ENCODE data around the gene HSP90B1.

HSP90B1 gene

DNA sequence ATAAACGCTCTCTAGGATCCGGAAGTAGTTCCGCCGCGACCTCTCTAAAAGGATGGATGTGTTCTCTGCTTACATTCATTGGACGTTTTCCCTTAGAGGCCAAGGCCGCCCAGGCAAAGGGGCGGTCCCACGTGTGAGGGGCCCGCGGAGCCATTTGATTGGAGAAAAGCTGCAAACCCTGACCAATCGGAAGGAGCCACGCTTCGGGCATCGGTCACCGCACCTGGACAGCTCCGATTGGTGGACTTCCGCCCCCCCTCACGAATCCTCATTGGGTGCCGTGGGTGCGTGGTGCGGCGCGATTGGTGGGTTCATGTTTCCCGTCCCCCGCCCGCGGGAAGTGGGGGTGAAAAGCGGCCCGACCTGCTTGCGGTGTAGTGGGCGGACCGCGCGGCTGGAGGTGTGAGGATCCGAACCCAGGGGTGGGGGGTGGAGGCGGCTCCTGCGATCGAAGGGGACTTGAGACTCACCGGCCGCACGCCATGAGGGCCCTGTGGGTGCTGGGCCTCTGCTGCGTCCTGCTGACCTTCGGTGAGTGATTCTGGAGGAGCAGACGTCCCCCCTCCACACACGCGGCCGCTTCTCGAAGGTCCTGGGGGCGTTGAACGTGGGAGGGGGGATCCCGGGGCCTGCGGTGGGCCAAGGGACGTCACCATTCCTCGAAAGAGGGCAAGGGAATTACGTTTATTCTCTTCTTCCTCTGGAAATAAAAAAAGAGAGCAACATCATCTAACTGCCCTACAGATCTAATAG is at the start of gene HSP90B1 (continued):
- TF ChIP-seq, protein P1, sequence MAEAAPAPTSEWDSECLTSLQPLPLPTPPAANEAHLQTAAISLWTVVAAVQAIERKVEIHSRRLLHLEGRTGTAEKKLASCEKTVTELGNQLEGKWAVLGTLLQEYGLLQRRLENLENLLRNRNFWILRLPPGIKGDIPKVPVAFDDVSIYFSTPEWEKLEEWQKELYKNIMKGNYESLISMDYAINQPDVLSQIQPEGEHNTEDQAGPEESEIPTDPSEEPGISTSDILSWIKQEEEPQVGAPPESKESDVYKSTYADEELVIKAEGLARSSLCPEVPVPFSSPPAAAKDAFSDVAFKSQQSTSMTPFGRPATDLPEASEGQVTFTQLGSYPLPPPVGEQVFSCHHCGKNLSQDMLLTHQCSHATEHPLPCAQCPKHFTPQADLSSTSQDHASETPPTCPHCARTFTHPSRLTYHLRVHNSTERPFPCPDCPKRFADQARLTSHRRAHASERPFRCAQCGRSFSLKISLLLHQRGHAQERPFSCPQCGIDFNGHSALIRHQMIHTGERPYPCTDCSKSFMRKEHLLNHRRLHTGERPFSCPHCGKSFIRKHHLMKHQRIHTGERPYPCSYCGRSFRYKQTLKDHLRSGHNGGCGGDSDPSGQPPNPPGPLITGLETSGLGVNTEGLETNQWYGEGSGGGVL (tag by site-specific recombination; IDR thresholded peaks at IDR 0.05) = peak; percentile 67
- peak; percentile 34; the same call in 1 of the 2 replicates for TF ChIP-seq ZFP37 (tag by site-specific recombination; IDR thresholded peaks at IDR 0.05)
- 0 out of 2 replicates have a peak, but pooled peaks have one; percentile 62 for TF ChIP-seq ZNF610 (tag by site-specific recombination; IDR thresholded peaks at IDR 0.05; ENCODE audit: borderline replicate concordance)
- peak; percentile 61; the same call in 1 of the 2 replicates for TF ChIP-seq REPIN1 (tag by site-specific recombination; IDR thresholded peaks at IDR 0.05; ENCODE audit: low read depth)
- peak; percentile 71; the same call in 1 of the 2 replicates for TF ChIP-seq ZNF561 (tag by site-specific recombination; IDR thresholded peaks at IDR 0.05; ENCODE audit: borderline replicate concordance)
- TF ChIP-seq ZNF37A (tag by site-specific recombination; IDR thresholded peaks at IDR 0.05) = no peak
- TF ChIP-seq, protein P2, sequence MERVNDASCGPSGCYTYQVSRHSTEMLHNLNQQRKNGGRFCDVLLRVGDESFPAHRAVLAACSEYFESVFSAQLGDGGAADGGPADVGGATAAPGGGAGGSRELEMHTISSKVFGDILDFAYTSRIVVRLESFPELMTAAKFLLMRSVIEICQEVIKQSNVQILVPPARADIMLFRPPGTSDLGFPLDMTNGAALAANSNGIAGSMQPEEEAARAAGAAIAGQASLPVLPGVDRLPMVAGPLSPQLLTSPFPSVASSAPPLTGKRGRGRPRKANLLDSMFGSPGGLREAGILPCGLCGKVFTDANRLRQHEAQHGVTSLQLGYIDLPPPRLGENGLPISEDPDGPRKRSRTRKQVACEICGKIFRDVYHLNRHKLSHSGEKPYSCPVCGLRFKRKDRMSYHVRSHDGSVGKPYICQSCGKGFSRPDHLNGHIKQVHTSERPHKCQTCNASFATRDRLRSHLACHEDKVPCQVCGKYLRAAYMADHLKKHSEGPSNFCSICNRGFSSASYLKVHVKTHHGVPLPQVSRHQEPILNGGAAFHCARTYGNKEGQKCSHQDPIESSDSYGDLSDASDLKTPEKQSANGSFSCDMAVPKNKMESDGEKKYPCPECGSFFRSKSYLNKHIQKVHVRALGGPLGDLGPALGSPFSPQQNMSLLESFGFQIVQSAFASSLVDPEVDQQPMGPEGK (tag by site-specific recombination; IDR thresholded peaks at IDR 0.05) = peak; percentile 98
- peak; percentile 83 for TF ChIP-seq ZXDB (tag by site-specific recombination; IDR thresholded peaks at IDR 0.05)
- peak; percentile 77; the same call in 1 of the 2 replicates for TF ChIP-seq ZNF391 (tag by site-specific recombination; IDR thresholded peaks at IDR 0.05; ENCODE audit: borderline replicate concordance, low read depth)
- TF ChIP-seq, protein P3, sequence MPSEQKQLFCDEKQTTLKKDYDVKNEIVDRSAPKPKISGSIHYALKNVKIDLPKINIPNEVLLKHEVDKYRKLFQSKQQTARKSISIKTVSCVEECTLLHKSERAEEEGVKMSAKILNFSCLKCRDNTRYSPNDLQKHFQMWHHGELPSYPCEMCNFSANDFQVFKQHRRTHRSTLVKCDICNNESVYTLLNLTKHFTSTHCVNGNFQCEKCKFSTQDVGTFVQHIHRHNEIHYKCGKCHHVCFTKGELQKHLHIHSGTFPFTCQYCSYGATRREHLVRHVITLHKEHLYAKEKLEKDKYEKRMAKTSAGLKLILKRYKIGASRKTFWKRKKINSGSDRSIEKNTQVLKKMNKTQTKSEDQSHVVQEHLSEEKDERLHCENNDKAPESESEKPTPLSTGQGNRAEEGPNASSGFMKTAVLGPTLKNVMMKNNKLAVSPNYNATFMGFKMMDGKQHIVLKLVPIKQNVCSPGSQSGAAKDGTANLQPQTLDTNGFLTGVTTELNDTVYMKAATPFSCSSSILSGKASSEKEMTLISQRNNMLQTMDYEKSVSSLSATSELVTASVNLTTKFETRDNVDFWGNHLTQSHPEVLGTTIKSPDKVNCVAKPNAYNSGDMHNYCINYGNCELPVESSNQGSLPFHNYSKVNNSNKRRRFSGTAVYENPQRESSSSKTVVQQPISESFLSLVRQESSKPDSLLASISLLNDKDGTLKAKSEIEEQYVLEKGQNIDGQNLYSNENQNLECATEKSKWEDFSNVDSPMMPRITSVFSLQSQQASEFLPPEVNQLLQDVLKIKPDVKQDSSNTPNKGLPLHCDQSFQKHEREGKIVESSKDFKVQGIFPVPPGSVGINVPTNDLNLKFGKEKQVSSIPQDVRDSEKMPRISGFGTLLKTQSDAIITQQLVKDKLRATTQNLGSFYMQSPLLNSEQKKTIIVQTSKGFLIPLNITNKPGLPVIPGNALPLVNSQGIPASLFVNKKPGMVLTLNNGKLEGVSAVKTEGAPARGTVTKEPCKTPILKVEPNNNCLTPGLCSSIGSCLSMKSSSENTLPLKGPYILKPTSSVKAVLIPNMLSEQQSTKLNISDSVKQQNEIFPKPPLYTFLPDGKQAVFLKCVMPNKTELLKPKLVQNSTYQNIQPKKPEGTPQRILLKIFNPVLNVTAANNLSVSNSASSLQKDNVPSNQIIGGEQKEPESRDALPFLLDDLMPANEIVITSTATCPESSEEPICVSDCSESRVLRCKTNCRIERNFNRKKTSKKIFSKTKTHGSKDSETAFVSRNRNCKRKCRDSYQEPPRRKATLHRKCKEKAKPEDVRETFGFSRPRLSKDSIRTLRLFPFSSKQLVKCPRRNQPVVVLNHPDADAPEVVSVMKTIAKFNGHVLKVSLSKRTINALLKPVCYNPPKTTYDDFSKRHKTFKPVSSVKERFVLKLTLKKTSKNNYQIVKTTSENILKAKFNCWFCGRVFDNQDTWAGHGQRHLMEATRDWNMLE (tag by site-specific recombination; conservative IDR thresholded peaks at IDR 0.05; ENCODE audit: low read depth) = peak; percentile 74; the same call in 1 of the 2 replicates
- peak; percentile 97 for TF ChIP-seq KLF9 (tag by site-specific recombination; IDR thresholded peaks at IDR 0.05; ENCODE audit: low read depth)
- 0 out of 2 replicates have a peak, but pooled peaks have one; percentile 19 for TF ChIP-seq ZNF785 (tag by site-specific recombination; IDR thresholded peaks at IDR 0.05)
- TF ChIP-seq ZNF654 (tag by site-specific recombination; IDR thresholded peaks at IDR 0.05; ENCODE audit: low read depth) = no peak
- TF ChIP-seq KLF8 (tag by site-specific recombination; IDR thresholded peaks at IDR 0.05) = peak; percentile 67; the same call in 1 of the 2 replicates
- 0 out of 2 replicates have a peak, but pooled peaks have one; percentile 34 for TF ChIP-seq ZNF324 (tag by site-specific recombination; IDR thresholded peaks at IDR 0.05)
- TF ChIP-seq, protein P4, sequence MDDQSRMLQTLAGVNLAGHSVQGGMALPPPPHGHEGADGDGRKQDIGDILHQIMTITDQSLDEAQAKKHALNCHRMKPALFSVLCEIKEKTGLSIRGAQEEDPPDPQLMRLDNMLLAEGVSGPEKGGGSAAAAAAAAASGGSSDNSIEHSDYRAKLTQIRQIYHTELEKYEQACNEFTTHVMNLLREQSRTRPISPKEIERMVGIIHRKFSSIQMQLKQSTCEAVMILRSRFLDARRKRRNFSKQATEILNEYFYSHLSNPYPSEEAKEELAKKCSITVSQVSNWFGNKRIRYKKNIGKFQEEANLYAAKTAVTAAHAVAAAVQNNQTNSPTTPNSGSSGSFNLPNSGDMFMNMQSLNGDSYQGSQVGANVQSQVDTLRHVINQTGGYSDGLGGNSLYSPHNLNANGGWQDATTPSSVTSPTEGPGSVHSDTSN (CRISPR knock-in tag; IDR thresholded peaks at IDR 0.05) = 0 out of 2 replicates have a peak, but pooled peaks have one; percentile 56
- peak; percentile 79; the same call in 1 of the 2 replicates for TF ChIP-seq ZNF792 (tag by site-specific recombination; IDR thresholded peaks at IDR 0.05)
- TF ChIP-seq SP7 (tag by site-specific recombination; IDR thresholded peaks at IDR 0.05) = peak; percentile 74; the same call in 1 of the 2 replicates
- TF ChIP-seq EGR2 (tag by site-specific recombination; IDR thresholded peaks at IDR 0.05; ENCODE audit: low read depth) = peak; percentile 99
- TF ChIP-seq, protein P5, sequence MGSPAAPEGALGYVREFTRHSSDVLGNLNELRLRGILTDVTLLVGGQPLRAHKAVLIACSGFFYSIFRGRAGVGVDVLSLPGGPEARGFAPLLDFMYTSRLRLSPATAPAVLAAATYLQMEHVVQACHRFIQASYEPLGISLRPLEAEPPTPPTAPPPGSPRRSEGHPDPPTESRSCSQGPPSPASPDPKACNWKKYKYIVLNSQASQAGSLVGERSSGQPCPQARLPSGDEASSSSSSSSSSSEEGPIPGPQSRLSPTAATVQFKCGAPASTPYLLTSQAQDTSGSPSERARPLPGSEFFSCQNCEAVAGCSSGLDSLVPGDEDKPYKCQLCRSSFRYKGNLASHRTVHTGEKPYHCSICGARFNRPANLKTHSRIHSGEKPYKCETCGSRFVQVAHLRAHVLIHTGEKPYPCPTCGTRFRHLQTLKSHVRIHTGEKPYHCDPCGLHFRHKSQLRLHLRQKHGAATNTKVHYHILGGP (tag by site-specific recombination; IDR thresholded peaks at IDR 0.05) = peak; percentile 95
- peak; percentile 89 for TF ChIP-seq SP3 (tag by site-specific recombination; IDR thresholded peaks at IDR 0.05)
- 0 out of 2 replicates have a peak, but pooled peaks have one; percentile 45 for TF ChIP-seq ZSCAN30 (tag by site-specific recombination; IDR thresholded peaks at IDR 0.05)
- TF ChIP-seq, protein P6, sequence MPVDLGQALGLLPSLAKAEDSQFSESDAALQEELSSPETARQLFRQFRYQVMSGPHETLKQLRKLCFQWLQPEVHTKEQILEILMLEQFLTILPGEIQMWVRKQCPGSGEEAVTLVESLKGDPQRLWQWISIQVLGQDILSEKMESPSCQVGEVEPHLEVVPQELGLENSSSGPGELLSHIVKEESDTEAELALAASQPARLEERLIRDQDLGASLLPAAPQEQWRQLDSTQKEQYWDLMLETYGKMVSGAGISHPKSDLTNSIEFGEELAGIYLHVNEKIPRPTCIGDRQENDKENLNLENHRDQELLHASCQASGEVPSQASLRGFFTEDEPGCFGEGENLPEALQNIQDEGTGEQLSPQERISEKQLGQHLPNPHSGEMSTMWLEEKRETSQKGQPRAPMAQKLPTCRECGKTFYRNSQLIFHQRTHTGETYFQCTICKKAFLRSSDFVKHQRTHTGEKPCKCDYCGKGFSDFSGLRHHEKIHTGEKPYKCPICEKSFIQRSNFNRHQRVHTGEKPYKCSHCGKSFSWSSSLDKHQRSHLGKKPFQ (tag by site-specific recombination; IDR thresholded peaks at IDR 0.05) = peak; percentile 61
- no peak for TF ChIP-seq GFI1B (tag by site-specific recombination; IDR thresholded peaks at IDR 0.05)
